BE2C (cell line): ENCODE measurements around the gene SDF4.

Source experiments
- DNase-seq: peaks from one replicate; pipeline ENCODE4 v3.0.0-alpha.2; 2020
- H3K27me3 ChIP-seq: fragments of 250-450 bp; sonication (Bioruptor Pico); 2 replicates; pipeline ENCODE4 v1.5.1; 2020; ENCODE audit warnings: mild to moderate bottlenecking
- H3K36me3 ChIP-seq: fragments of 250-450 bp; sonication (Bioruptor Pico); 2 replicates; pipeline ENCODE4 v1.5.1; 2020; ENCODE audit warnings: mild to moderate bottlenecking
- H3K4me1 ChIP-seq: fragments of 250-450 bp; sonication (Bioruptor Pico); 2 replicates; pipeline ENCODE4 v1.5.1; 2020
- H3K4me3 ChIP-seq: 2 replicates; pipeline ENCODE4 v1.5.1; 2011; ENCODE audit warnings: low read depth, low read length
- H3K9me3 ChIP-seq: fragments of 250-450 bp; sonication (Bioruptor Pico); 2 replicates; pipeline ENCODE4 v1.5.1; 2020
- CTCF ChIP-seq: IDR thresholded peaks from 2 replicates; pipeline ENCODE4 v1.5.1; 2012; ENCODE audit warnings: mild to moderate bottlenecking, low read depth, low read length

The SDF4 gene

GRCh38 chr1:1245178-1245816, 13.5 kb upstream of the SDF4 start:
- Histone ChIP-seq H3K36me3 (no peaks in the 10 kb centered on the region), H3K27me3 (peaks cover 58% of the 10 kb centered on the region), H3K4me3 (no peak overlapping the region), H3K4me1 (no peaks in the 10 kb centered on the region), H3K9me3 (no peaks in the 10 kb centered on the region)
- TF ChIP-seq CTCF: no peak
- DNase-seq: no peak

GRCh38 chr1:1244192-1244811, 12.5 kb upstream of the SDF4 start:
- no peak for TF ChIP-seq CTCF
- no peak overlapping the region for H3K4me3 ChIP-seq
- peaks cover 3% of the 10 kb centered on the region; the same call in 1 of the 2 replicates for H3K4me1 ChIP-seq
- H3K9me3 ChIP-seq: no peaks in the 10 kb centered on the region
- H3K27me3 ChIP-seq: peaks cover 68% of the 10 kb centered on the region
- no peaks in the 10 kb centered on the region for H3K36me3 ChIP-seq
- DNase-seq: no peak

GRCh38 chr1:1243807-1244191, 12.0 kb upstream of the SDF4 start:
- Histone ChIP-seq H3K4me1 (peaks cover 3% of the 10 kb centered on the region; the same call in 1 of the 2 replicates), H3K27me3 (peaks cover 73% of the 10 kb centered on the region), H3K4me3 (no peak overlapping the region), H3K36me3 (no peaks in the 10 kb centered on the region), H3K9me3 (no peaks in the 10 kb centered on the region)
- no peak for DNase-seq
- no peak for TF ChIP-seq CTCF

- H3K4me1 ChIP-seq: peaks cover 9% of the 10 kb centered on the region
- no peaks in the 10 kb centered on the region for H3K9me3 ChIP-seq
- TF ChIP-seq CTCF: no peak
These were observed 11.5 kb upstream of the SDF4 start for GRCh38 chr1:1243266-1243660.

GRCh38 chr1:1242461-1243265, 10.9 kb upstream of the SDF4 start:
- Histone ChIP-seq H3K9me3 (no peaks in the 10 kb centered on the region), H3K4me1 (peaks cover 15% of the 10 kb centered on the region), H3K27me3 (peaks cover 83% of the 10 kb centered on the region), H3K4me3 (no peak overlapping the region), H3K36me3 (no peaks in the 10 kb centered on the region)
- no peak for DNase-seq
- no peak for TF ChIP-seq CTCF

More at GRCh38 chr1:1243266-1243660, 11.5 kb upstream of the SDF4 start:
- Histone ChIP-seq H3K27me3 (peaks cover 78% of the 10 kb centered on the region), H3K36me3 (no peaks in the 10 kb centered on the region), H3K4me3 (no peak overlapping the region)
- DNase-seq: no peak
